K562 (cell line): ENCODE results near the gene TMEM267. TPM values are rescaled to one million over a fixed set of nuclear protein-coding genes. Genes with fewer than 3 reads are reported as not detected.

ENCODE experiments used
- BDP1 ChIP-seq: IDR thresholded peaks from 3 replicates; pipeline ENCODE4 v1.6.1; 2011; ENCODE audit not compliant: insufficient read length, insufficient read depth
- CHD2 ChIP-seq: IDR thresholded peaks from 2 replicates; pipeline ENCODE4 v1.6.1; 2011; ENCODE audit warnings: low read depth, low read length
- HMG20B ChIP-seq: fragments of 250-450 bp; sonication (Bioruptor Pico); IDR thresholded peaks from 2 replicates; pipeline ENCODE4 v1.5.0; 2021; ENCODE audit warnings: mild to moderate bottlenecking
- KLF10 ChIP-seq: fragments of 250-450 bp; sonication (Bioruptor Pico); IDR thresholded peaks from 2 replicates; pipeline ENCODE4 v1.6.1; 2021; ENCODE audit warnings: matching md5 sums
- KLF13 ChIP-seq: fragments of 450-650 bp; IDR thresholded peaks from 2 replicates; pipeline ENCODE4 v1.6.1; 2016; ENCODE audit warnings: missing genetic modification characterization, low read depth, mild to moderate bottlenecking, missing compliant biosample characterization, moderate library complexity, borderline replicate concordance
- MCM5 ChIP-seq: fragments of 450-650 bp; IDR thresholded peaks from 2 replicates; pipeline ENCODE4 v1.6.1; 2016; ENCODE audit warnings: low read depth
- MTF1 ChIP-seq: fragments of 250-450 bp; sonication (Bioruptor Pico); IDR thresholded peaks from 2 replicates; pipeline ENCODE4 v1.9.0; 2021; ENCODE audit warnings: moderate library complexity, mild to moderate bottlenecking, inconsistent platforms, borderline replicate concordance
- NCOR1 ChIP-seq: fragments of 450-650 bp; IDR thresholded peaks from 2 replicates; pipeline ENCODE4 v1.6.1; 2016; ENCODE audit warnings: mild to moderate bottlenecking, moderate library complexity
- SAP30 ChIP-seq: fragments of 200-600 bp; sonication (generic); IDR thresholded peaks from 2 replicates; pipeline ENCODE4 v1.6.1; 2012; ENCODE audit warnings: borderline replicate concordance, low read depth, mild to moderate bottlenecking, moderate library complexity, low read length, control low read depth, inconsistent platforms; ENCODE audit not compliant: insufficient read depth, poor library complexity, severe bottlenecking
- SNIP1 ChIP-seq: fragments of 450-650 bp; IDR thresholded peaks from 2 replicates; pipeline ENCODE4 v1.7.1; 2017; ENCODE audit warnings: low read depth, mild to moderate bottlenecking
- SOX6 ChIP-seq: fragments of 450-650 bp; IDR thresholded peaks from 2 replicates; pipeline ENCODE4 v1.6.1; 2014; ENCODE audit warnings: mild to moderate bottlenecking
- SP1 ChIP-seq: sonication (generic); formaldehyde crosslinking; IDR thresholded peaks from 2 replicates; pipeline ENCODE4 v1.8.1; 2022; ENCODE audit warnings: mild to moderate bottlenecking, missing genetic modification reagents
- ZKSCAN3 ChIP-seq: fragments of 250-450 bp; sonication (Bioruptor Pico); IDR thresholded peaks from 2 replicates; pipeline ENCODE4 v1.4.0; 2020
- ZNF143 ChIP-seq: sonication (generic); formaldehyde crosslinking; IDR thresholded peaks from 2 replicates; pipeline ENCODE4 v1.9.0; 2022; ENCODE audit warnings: mild to moderate bottlenecking, missing genetic modification reagents
- polyA plus RNA-seq, 8 experiments: library from polyadenylated mRNA; depleted of rRNA in 4 of 8; stranded (reverse) in 5 of 8; unstranded in 3 of 8; fragments of >200 nt; fragmentation: Nextera tagmentation in 2 of 8; fragmentation: Illumina TruSeq in 1 of 8; extraction: Ambion mirVana in 2 of 8; extraction: Trizol in 1 of 8; gene quantifications; 2 replicates each; pipeline versions ENCODE4 v1.2.1 to v1.2.3, GENCODE V29; 2011 to 2014; ENCODE audit warnings: inconsistent platforms in 1 of 8, missing spikeins in 1 of 8
- total RNA-seq, 7 experiments: library from RNA; depleted of rRNA in 6 of 7; stranded (reverse); fragments of >200 nt in 6 of 7; fragmentation: Illumina TruSeq in 2 of 7; extraction: Trizol in 2 of 7; gene quantifications; 2 replicates each; pipeline versions ENCODE4 v1.2.1 to v1.2.3, GENCODE V29; 2011 to 2021; ENCODE audit warnings: low replicate concordance in 1 of 7
- TF ChIP-seq, protein P1 (sequence below): fragments of 250-450 bp; sonication (Bioruptor Pico); IDR thresholded peaks from 2 replicates; pipeline ENCODE4 v1.4.0; 2020; ENCODE audit warnings: borderline replicate concordance
- TF ChIP-seq, protein P2 (sequence below), 2 experiments: fragments of 200-800 bp in 1 of 2; sonication (Bioruptor generic) in 1 of 2; sonication (generic) in 1 of 2; formaldehyde crosslinking in 1 of 2; IDR thresholded peaks in 1 of 2; conservative IDR thresholded peaks in 1 of 2; 2 replicates each; pipeline versions ENCODE4 v1.5.0 to v1.6.1; 2016 to 2020; ENCODE audit warnings: missing compliant biosample characterization in 1 of 2, missing genetic modification characterization in 1 of 2, missing genetic modification reagents in 1 of 2
- TF ChIP-seq, protein P3 (sequence below): fragments of 250-450 bp; sonication (Bioruptor Pico); IDR thresholded peaks from 2 replicates; pipeline ENCODE4 v1.4.0; 2020
- TF ChIP-seq, protein P4 (sequence below): fragments of 450-650 bp; formaldehyde crosslinking; IDR thresholded peaks from 2 replicates; pipeline ENCODE4 v1.4.0; 2020; ENCODE audit warnings: mild to moderate bottlenecking

Gene TMEM267
- total and polyA plus RNA-seq, 9 of the 15 experiments (the other 6 are each of a cell fraction or from before 2014, with no cell fraction given), result 8.1 to 61.1 (median 17.8) TPM

GRCh38 chr5:43483298-43484105 is at the start of gene TMEM267 (continued):
- peak; percentile 8; the same call in 1 of the 2 replicates for TF ChIP-seq SOX6
- TF ChIP-seq, protein P1, sequence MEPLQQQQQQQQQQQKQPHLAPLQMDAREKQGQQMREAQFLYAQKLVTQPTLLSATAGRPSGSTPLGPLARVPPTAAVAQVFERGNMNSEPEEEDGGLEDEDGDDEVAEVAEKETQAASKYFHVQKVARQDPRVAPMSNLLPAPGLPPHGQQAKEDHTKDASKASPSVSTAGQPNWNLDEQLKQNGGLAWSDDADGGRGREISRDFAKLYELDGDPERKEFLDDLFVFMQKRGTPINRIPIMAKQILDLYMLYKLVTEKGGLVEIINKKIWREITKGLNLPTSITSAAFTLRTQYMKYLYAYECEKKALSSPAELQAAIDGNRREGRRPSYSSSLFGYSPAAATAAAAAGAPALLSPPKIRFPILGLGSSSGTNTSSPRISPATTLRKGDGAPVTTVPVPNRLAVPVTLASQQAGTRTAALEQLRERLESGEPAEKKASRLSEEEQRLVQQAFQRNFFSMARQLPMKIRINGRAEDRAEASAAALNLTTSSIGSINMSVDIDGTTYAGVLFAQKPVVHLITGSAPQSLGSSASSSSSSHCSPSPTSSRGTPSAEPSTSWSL (CRISPR knock-in tag), result no peak
- TF ChIP-seq ZNF143 (CRISPR knock-in tag), result peak; percentile 79
- TF ChIP-seq BDP1, result no peak
- TF ChIP-seq, protein P2, sequence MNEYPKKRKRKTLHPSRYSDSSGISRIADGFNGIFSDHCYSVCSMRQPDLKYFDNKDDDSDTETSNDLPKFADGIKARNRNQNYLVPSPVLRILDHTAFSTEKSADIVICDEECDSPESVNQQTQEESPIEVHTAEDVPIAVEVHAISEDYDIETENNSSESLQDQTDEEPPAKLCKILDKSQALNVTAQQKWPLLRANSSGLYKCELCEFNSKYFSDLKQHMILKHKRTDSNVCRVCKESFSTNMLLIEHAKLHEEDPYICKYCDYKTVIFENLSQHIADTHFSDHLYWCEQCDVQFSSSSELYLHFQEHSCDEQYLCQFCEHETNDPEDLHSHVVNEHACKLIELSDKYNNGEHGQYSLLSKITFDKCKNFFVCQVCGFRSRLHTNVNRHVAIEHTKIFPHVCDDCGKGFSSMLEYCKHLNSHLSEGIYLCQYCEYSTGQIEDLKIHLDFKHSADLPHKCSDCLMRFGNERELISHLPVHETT (CRISPR knock-in tag; conservative IDR thresholded peaks at IDR 0.05 in 1 of 2, IDR thresholded peaks at IDR 0.05 in 1 of 2), result peak in 1 of 2 experiments; percentile 67; a peak in 1 of 4 replicates
- TF ChIP-seq HMG20B (CRISPR knock-in tag), result no peak
- TF ChIP-seq, protein P3, sequence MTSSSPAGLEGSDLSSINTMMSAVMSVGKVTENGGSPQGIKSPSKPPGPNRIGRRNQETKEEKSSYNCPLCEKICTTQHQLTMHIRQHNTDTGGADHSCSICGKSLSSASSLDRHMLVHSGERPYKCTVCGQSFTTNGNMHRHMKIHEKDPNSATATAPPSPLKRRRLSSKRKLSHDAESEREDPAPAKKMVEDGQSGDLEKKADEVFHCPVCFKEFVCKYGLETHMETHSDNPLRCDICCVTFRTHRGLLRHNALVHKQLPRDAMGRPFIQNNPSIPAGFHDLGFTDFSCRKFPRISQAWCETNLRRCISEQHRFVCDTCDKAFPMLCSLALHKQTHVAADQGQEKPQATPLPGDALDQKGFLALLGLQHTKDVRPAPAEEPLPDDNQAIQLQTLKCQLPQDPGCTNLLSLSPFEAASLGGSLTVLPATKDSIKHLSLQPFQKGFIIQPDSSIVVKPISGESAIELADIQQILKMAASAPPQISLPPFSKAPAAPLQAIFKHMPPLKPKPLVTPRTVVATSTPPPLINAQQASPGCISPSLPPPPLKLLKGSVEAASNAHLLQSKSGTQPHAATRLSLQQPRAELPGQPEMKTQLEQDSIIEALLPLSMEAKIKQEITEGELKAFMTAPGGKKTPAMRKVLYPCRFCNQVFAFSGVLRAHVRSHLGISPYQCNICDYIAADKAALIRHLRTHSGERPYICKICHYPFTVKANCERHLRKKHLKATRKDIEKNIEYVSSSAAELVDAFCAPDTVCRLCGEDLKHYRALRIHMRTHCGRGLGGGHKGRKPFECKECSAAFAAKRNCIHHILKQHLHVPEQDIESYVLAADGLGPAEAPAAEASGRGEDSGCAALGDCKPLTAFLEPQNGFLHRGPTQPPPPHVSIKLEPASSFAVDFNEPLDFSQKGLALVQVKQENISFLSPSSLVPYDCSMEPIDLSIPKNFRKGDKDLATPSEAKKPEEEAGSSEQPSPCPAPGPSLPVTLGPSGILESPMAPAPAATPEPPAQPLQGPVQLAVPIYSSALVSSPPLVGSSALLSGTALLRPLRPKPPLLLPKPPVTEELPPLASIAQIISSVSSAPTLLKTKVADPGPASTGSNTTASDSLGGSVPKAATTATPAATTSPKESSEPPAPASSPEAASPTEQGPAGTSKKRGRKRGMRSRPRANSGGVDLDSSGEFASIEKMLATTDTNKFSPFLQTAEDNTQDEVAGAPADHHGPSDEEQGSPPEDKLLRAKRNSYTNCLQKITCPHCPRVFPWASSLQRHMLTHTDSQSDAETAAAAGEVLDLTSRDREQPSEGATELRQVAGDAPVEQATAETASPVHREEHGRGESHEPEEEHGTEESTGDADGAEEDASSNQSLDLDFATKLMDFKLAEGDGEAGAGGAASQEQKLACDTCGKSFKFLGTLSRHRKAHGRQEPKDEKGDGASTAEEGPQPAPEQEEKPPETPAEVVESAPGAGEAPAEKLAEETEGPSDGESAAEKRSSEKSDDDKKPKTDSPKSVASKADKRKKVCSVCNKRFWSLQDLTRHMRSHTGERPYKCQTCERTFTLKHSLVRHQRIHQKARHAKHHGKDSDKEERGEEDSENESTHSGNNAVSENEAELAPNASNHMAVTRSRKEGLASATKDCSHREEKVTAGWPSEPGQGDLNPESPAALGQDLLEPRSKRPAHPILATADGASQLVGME, result no peak
- TF ChIP-seq MTF1 (CRISPR knock-in tag), result no peak
- no peak for TF ChIP-seq MCM5
- TF ChIP-seq KLF13 (tag), result peak; percentile 68
- TF ChIP-seq SP1 (CRISPR knock-in tag), result peak; percentile 23
- no peak for TF ChIP-seq KLF10
- TF ChIP-seq ZKSCAN3, result no peak
- TF ChIP-seq CHD2, result 0 out of 2 replicates have a peak, but pooled peaks have one; percentile 12
- TF ChIP-seq NCOR1, result peak; percentile 57; the same call in 1 of the 2 replicates
- peak; percentile 84 for TF ChIP-seq SNIP1
- TF ChIP-seq, protein P4, sequence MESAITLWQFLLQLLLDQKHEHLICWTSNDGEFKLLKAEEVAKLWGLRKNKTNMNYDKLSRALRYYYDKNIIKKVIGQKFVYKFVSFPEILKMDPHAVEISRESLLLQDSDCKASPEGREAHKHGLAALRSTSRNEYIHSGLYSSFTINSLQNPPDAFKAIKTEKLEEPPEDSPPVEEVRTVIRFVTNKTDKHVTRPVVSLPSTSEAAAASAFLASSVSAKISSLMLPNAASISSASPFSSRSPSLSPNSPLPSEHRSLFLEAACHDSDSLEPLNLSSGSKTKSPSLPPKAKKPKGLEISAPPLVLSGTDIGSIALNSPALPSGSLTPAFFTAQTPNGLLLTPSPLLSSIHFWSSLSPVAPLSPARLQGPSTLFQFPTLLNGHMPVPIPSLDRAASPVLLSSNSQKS (CRISPR knock-in tag), result no peak
- TF ChIP-seq SAP30, result peak; percentile 58
